Measurements from ENCODE around the gene B4GALNT1. TPM values are rescaled to one million over a fixed set of nuclear protein-coding genes. Genes with fewer than 3 reads are reported as not detected.

The B4GALNT1 gene
- total and polyA plus RNA-seq, 11 donors: 1.9 to 8.8 (median 5.7) TPM

Other genes starting within 250 kb of the B4GALNT1 start
- 100 to 1,000 TPM in 1 of 9 donors, 10 to 100 TPM in 8; 33.1 to 102 (median 61.9) TPM for gene R3HDM2, start 202.2 kb downstream of the B4GALNT1 start, total RNA-seq
- gene R3HDM2, start 202.2 kb downstream of the B4GALNT1 start, polyA plus RNA-seq: 10 to 100 TPM; 12.7 to 24.5 TPM
- under 1 TPM in 1 of 9 donors, not detected in 8; 0.27 TPM for gene INHBC, start 198.4 kb downstream of the B4GALNT1 start, total RNA-seq
- under 1 TPM in 1 of 2 donors, not detected in 1; 0.03 TPM for gene INHBC, start 198.4 kb downstream of the B4GALNT1 start, polyA plus RNA-seq
- under 1 TPM in 1 of 9 donors, not detected in 8; 0.64 TPM for gene INHBE, start 177.9 kb downstream of the B4GALNT1 start, total RNA-seq
- gene INHBE, start 177.9 kb downstream of the B4GALNT1 start, polyA plus RNA-seq: under 1 TPM in 1 of 2 donors, not detected in 1; 0.03 TPM
- 1 to 10 TPM in 4 of 9 donors, under 1 TPM in 5; 0.19 to 2.6 (median 0.83) TPM for gene GLI1, start 173.4 kb downstream of the B4GALNT1 start, total RNA-seq
- under 1 TPM; 0.08 to 0.97 TPM for gene GLI1, start 173.4 kb downstream of the B4GALNT1 start, polyA plus RNA-seq
- 10 to 100 TPM in 2 of 9 donors, 1 to 10 TPM in 7; 2.2 to 33.4 (median 3.9) TPM for gene ARHGAP9, start 153.3 kb downstream of the B4GALNT1 start, total RNA-seq
- gene ARHGAP9, start 153.3 kb downstream of the B4GALNT1 start, polyA plus RNA-seq: 1 to 10 TPM; 1.7 to 3.4 TPM
- 100 to 1,000 TPM in 1 of 9 donors, 10 to 100 TPM in 8; 36.8 to 109 (median 69.7) TPM for gene MARS1, start 145.1 kb downstream of the B4GALNT1 start, total RNA-seq
- 10 to 100 TPM; 91.7 to 98.0 TPM for gene MARS1, start 145.1 kb downstream of the B4GALNT1 start, polyA plus RNA-seq
- 10 to 100 TPM; 11.5 to 30.9 (median 17.5) TPM for gene DDIT3, start 112.7 kb downstream of the B4GALNT1 start, total RNA-seq
- gene DDIT3, start 112.7 kb downstream of the B4GALNT1 start, polyA plus RNA-seq: 10 to 100 TPM; 58.3 to 60.5 TPM
- 10 to 100 TPM; 13.1 to 43.3 (median 30.1) TPM for gene MBD6, start 110.4 kb downstream of the B4GALNT1 start, total RNA-seq
- 10 to 100 TPM; 11.4 to 17.2 TPM for gene MBD6, start 110.4 kb downstream of the B4GALNT1 start, polyA plus RNA-seq
- 100 to 1,000 TPM in 5 of 9 donors, 10 to 100 TPM in 4; 84.4 to 159 (median 109) TPM for gene DCTN2, start 86.0 kb downstream of the B4GALNT1 start, total RNA-seq
- 100 to 1,000 TPM in 1 of 2 donors, 10 to 100 TPM in 1; 62.3 to 228 TPM for gene DCTN2, start 86.0 kb downstream of the B4GALNT1 start, polyA plus RNA-seq
- under 1 TPM in 6 of 9 donors, not detected in 3; 0.07 to 0.31 (median 0.17) TPM for gene KIF5A, start 83.2 kb downstream of the B4GALNT1 start, total RNA-seq
- gene KIF5A, start 83.2 kb downstream of the B4GALNT1 start, polyA plus RNA-seq: under 1 TPM; 0.06 to 0.08 TPM
- gene PIP4K2C, start 42.0 kb downstream of the B4GALNT1 start, total RNA-seq: 10 to 100 TPM; 12.9 to 31.0 (median 17.0) TPM
- gene PIP4K2C, start 42.0 kb downstream of the B4GALNT1 start, polyA plus RNA-seq: 10 to 100 TPM in 1 of 2 donors, 1 to 10 TPM in 1; 4.6 to 22.6 TPM
- gene DTX3, start 28.4 kb downstream of the B4GALNT1 start, total RNA-seq: 10 to 100 TPM; 15.6 to 30.7 (median 22.4) TPM
- 10 to 100 TPM; 16.3 to 28.3 TPM for gene DTX3, start 28.4 kb downstream of the B4GALNT1 start, polyA plus RNA-seq
- gene ARHGEF25, start 21.8 kb downstream of the B4GALNT1 start, total RNA-seq: 10 to 100 TPM in 4 of 9 donors, 1 to 10 TPM in 5; 5.5 to 11.5 (median 9.5) TPM
- 10 to 100 TPM; 10.2 to 20.3 TPM for gene ARHGEF25, start 21.8 kb downstream of the B4GALNT1 start, polyA plus RNA-seq
- 100 to 1,000 TPM in 7 of 9 donors, 10 to 100 TPM in 2; 93.4 to 188 (median 130) TPM for gene OS9, start 60.9 kb upstream of the B4GALNT1 start, total RNA-seq
- 100 to 1,000 TPM in 1 of 2 donors, 10 to 100 TPM in 1; 89.4 to 196 TPM for gene OS9, start 60.9 kb upstream of the B4GALNT1 start, polyA plus RNA-seq
- 10 to 100 TPM in 2 of 9 donors, 1 to 10 TPM in 7; 4.2 to 12.0 (median 5.5) TPM for gene AGAP2, start 105.5 kb upstream of the B4GALNT1 start, total RNA-seq
- gene AGAP2, start 105.5 kb upstream of the B4GALNT1 start, polyA plus RNA-seq: 1 to 10 TPM; 3.9 to 8.6 TPM
- gene TSPAN31, start 111.8 kb upstream of the B4GALNT1 start, total RNA-seq: 10 to 100 TPM; 27.2 to 59.3 (median 31.4) TPM
- 10 to 100 TPM; 31.1 to 41.2 TPM for gene TSPAN31, start 111.8 kb upstream of the B4GALNT1 start, polyA plus RNA-seq
- gene CDK4, start 119.1 kb upstream of the B4GALNT1 start, total RNA-seq: 10 to 100 TPM; 38.1 to 62.1 (median 50.2) TPM
- 10 to 100 TPM; 23.4 to 81.9 TPM for gene CDK4, start 119.1 kb upstream of the B4GALNT1 start, polyA plus RNA-seq
- 10 to 100 TPM; 11.3 to 18.9 (median 13.3) TPM for gene MARCHF9, start 121.9 kb upstream of the B4GALNT1 start, total RNA-seq
- gene MARCHF9, start 121.9 kb upstream of the B4GALNT1 start, polyA plus RNA-seq: 10 to 100 TPM; 13.6 to 15.8 TPM
- gene CYP27B1, start 133.9 kb upstream of the B4GALNT1 start, total RNA-seq: under 1 TPM in 5 of 9 donors, not detected in 4; 0.16 to 0.77 (median 0.19) TPM
- gene CYP27B1, start 133.9 kb upstream of the B4GALNT1 start, polyA plus RNA-seq: under 1 TPM; 0.11 to 0.19 TPM
- gene METTL1, start 138.9 kb upstream of the B4GALNT1 start, total RNA-seq: 10 to 100 TPM in 3 of 9 donors, 1 to 10 TPM in 5, under 1 TPM in 1; 0.95 to 16.6 (median 7.7) TPM
- 10 to 100 TPM in 1 of 2 donors, 1 to 10 TPM in 1; 9.4 to 28.5 TPM for gene METTL1, start 138.9 kb upstream of the B4GALNT1 start, polyA plus RNA-seq
- gene EEF1AKMT3, start 139.4 kb upstream of the B4GALNT1 start, total RNA-seq: 1 to 10 TPM; 1.2 to 4.5 (median 1.9) TPM
- 1 to 10 TPM in 1 of 2 donors, under 1 TPM in 1; 0.84 to 1.2 TPM for gene EEF1AKMT3, start 139.4 kb upstream of the B4GALNT1 start, polyA plus RNA-seq
- 10 to 100 TPM; 38.8 to 62.5 (median 45.4) TPM for gene TSFM, start 149.6 kb upstream of the B4GALNT1 start, total RNA-seq
- gene TSFM, start 149.6 kb upstream of the B4GALNT1 start, polyA plus RNA-seq: 10 to 100 TPM; 37.6 to 80.8 TPM
- gene AVIL, start 185.5 kb upstream of the B4GALNT1 start, total RNA-seq: 1 to 10 TPM; 1.3 to 6.2 (median 2.4) TPM
- 1 to 10 TPM; 1.9 to 2.1 TPM for gene AVIL, start 185.5 kb upstream of the B4GALNT1 start, polyA plus RNA-seq
- gene CTDSP2, start 213.5 kb upstream of the B4GALNT1 start, total RNA-seq: 100 to 1,000 TPM in 3 of 9 donors, 10 to 100 TPM in 6; 69.9 to 191 (median 89.3) TPM
- 10 to 100 TPM; 28.0 to 68.4 TPM for gene CTDSP2, start 213.5 kb upstream of the B4GALNT1 start, polyA plus RNA-seq